Lung (tissue), 12 donors: Measurements from ENCODE around the gene ALG1L2. TPM values are rescaled to one million over a fixed set of nuclear protein-coding genes. Genes with fewer than 3 reads are reported as not detected.
A peak's percentile ranks its signal among the peaks of the same experiment; 100 is the strongest.
"Not testable (repeated sequence)": the region's sequence is repeated elsewhere in the genome, so short reads cannot be mapped to it uniquely, and the experiment has no call there.

ENCODE experiments used
- ATAC-seq: fragments of 200-7000 bp; cut with Tn5 transposase; one replicate; pipeline ENCODE4 v1.9.1; 2020; ENCODE audit warnings: moderate number of reproducible peaks; ENCODE audit not compliant: insufficient read depth, low FRiP score
- DNase-seq, 3 donors: peaks; one replicate each; pipeline ENCODE4 v3.0.0-alpha.2; 2013 to 2017
- H3K27ac ChIP-seq, 2 donors: one replicate each; pipeline ENCODE4 v1.5.1; 2013; ENCODE audit warnings: mild to moderate bottlenecking in 2 of 2, moderate library complexity in 2 of 2, control low read depth in 1 of 2, inconsistent platforms in 1 of 2, low read depth in 1 of 2, low read length in 1 of 2
- H3K27me3 ChIP-seq, 3 donors: one replicate each; pipeline ENCODE4 v1.5.1; 2013; ENCODE audit warnings: low read length in 2 of 3; ENCODE audit not compliant: control insufficient read depth in 3 of 3, insufficient read depth in 3 of 3
- H3K36me3 ChIP-seq, 4 donors: one replicate each; pipeline ENCODE4 v1.5.1; 2013; ENCODE audit warnings: low read length in 4 of 4, mild to moderate bottlenecking in 1 of 4, moderate library complexity in 1 of 4; ENCODE audit not compliant: control insufficient read depth in 4 of 4, insufficient read depth in 4 of 4
- H3K4me1 ChIP-seq, 5 donors: one replicate each; pipeline ENCODE4 v1.5.1; 2013; ENCODE audit warnings: low read length in 5 of 5, mild to moderate bottlenecking in 2 of 5, moderate library complexity in 1 of 5; ENCODE audit not compliant: control insufficient read depth in 5 of 5, insufficient read depth in 5 of 5
- H3K4me3 ChIP-seq: one replicate; pipeline ENCODE4 v1.5.1; 2013; ENCODE audit warnings: mild to moderate bottlenecking, control low read depth, moderate library complexity
- H3K9ac ChIP-seq, 2 donors: one replicate each; pipeline ENCODE4 v1.5.1; 2013; ENCODE audit warnings: low read length in 2 of 2, control low read depth in 1 of 2; ENCODE audit not compliant: insufficient read depth in 1 of 2
- H3K9me3 ChIP-seq, 4 donors: one replicate each; pipeline ENCODE4 v1.5.1; 2013; ENCODE audit warnings: low read length in 3 of 4, mild to moderate bottlenecking in 1 of 4, moderate library complexity in 1 of 4; ENCODE audit not compliant: control insufficient read depth in 4 of 4, insufficient read depth in 3 of 4
- WGBS, 2 donors: extraction: QIAGEN DNeasy Blood & Tissue Kit; methylation state at CpG; one replicate each; pipeline ENCODE4 v1.1.7; 2013; 5-methylcytosine and 5-hydroxymethylcytosine counted together
- polyA plus RNA-seq, 2 donors: library from polyadenylated mRNA; stranded (reverse); fragments of 200-250 nt; gene quantifications; one replicate each; pipeline ENCODE4 v1.2.1, GENCODE V29; 2013
- total RNA-seq, 2 donors: library from RNA; depleted of rRNA in 1 of 2; stranded (reverse); fragments of >200 nt in 1 of 2; gene quantifications; one replicate each; pipeline ENCODE4 v1.2.1, GENCODE V29; 2014 to 2021
- TF ChIP-seq, protein P1 (sequence below): IDR thresholded peaks from 2 replicates; pipeline ENCODE4 v1.5.1; 2012; ENCODE audit warnings: mild to moderate bottlenecking; ENCODE audit errors: control extremely low read depth, extremely low read depth
- donor health status: control.
- donor health status: control.
- donor health status: Bipolar disorder and iron deficiency.
- donor health status: healthy.
- donor health status: DM: yes; HTN: yes; CAD: no.

ALG1L2 gene
- total and polyA plus RNA-seq, 4 donors = 0.80 TPM; not detected in 3

DNA sequence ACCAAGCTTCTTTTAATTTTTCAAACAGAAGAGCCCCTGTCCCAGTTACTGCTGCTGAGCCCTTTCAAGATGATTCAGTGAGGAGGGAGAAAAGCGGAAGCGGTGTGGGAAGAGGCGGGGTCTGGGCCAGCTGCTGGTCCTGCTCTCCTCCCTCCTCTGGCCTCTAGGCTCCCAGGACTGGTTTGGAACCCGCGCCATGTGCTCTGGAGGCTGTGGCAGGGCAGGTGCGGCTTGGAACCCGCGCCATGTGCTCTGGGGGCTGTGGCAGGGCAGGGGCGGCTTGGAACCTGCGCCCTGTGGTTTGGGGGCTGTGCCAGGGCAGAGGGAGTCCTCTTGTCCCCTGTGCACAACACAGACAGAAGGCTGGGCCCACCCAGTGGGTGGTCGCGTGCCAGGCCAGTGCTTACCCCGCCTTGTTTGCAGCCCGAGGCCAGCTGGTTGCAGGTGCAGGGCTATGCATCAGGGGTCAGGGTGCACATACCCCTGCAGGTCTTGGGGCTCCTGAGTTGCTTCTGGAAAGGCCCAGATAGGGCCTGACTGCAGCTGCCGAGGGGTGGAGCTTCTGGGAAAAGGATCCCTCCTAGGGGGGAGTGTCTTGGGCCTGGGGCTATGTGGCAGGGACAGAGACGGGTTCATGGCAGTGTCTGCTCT lies 12.2 kb downstream of the ALG1L2 start:
- Histone ChIP-seq H3K9ac (no peak overlapping the region), H3K27ac (no peak overlapping the region), H3K4me1 (peaks cover 0 to 3% (median 0%) of the 10 kb centered on the region in 5 donors), H3K9me3 (no peaks in the 10 kb centered on the region), H3K36me3 (no peaks in the 10 kb centered on the region), H3K27me3 (no peaks in the 10 kb centered on the region), H3K4me3 (no peak overlapping the region)
- ATAC-seq (no peak), DNase-seq (no peak)
- WGBS, 2 donors = 38 to 64% methylated on average over 12 to 16 of the region's 16 CpGs
- TF ChIP-seq, protein P1, sequence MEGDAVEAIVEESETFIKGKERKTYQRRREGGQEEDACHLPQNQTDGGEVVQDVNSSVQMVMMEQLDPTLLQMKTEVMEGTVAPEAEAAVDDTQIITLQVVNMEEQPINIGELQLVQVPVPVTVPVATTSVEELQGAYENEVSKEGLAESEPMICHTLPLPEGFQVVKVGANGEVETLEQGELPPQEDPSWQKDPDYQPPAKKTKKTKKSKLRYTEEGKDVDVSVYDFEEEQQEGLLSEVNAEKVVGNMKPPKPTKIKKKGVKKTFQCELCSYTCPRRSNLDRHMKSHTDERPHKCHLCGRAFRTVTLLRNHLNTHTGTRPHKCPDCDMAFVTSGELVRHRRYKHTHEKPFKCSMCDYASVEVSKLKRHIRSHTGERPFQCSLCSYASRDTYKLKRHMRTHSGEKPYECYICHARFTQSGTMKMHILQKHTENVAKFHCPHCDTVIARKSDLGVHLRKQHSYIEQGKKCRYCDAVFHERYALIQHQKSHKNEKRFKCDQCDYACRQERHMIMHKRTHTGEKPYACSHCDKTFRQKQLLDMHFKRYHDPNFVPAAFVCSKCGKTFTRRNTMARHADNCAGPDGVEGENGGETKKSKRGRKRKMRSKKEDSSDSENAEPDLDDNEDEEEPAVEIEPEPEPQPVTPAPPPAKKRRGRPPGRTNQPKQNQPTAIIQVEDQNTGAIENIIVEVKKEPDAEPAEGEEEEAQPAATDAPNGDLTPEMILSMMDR = no peak

DNA sequence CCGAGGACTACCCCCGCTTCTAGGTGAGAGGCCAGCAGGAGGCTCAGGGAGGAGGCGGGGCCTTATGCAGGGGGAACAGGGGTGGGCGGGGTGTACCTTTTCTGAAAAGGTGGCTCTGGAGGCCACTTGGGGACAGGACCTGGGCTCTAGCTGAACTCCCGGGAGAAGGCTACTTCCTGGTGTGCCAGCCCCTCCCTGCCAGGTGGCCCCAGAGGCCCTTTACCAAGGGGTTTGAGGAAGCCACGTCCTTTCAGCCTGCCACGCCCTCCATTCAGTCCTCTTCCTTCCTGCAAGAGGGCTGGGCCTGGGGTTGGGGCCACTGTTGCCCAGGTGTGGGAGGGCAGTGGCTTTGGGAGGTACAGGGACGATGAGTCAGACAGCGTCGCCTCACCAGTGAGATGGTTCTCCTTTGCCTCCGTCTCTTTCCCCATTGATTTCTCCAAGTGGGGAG lies 12.9 kb downstream of the ALG1L2 start:
- H3K27ac ChIP-seq, H3K9ac ChIP-seq, H3K4me3 ChIP-seq, H3K9me3 ChIP-seq, DNase-seq, ATAC-seq, H3K27me3 ChIP-seq, H3K4me1 ChIP-seq, H3K36me3 ChIP-seq: not testable (repeated sequence)
- 24 to 57% methylated on average over 11 of the region's 11 CpGs for WGBS, 2 donors

DNA sequence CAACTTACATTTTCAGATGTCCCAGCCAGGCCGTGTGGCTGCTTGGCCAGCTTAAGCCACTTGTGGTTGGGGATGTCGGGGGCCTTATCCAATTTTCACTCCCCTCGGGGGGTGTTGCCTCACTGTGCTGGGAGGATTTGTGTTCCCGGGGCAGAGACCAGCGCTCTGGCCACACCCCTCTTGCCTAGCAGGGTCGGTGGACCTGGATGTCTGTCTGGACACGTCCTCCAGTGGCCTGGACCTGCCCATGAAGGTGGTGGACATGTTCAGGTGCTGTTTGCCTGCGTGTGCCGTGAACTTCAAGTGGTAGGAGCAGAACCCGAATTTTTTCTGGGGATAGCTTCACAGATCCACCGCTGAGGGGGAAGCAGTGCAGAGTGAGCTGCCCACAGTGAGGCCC lies 14.2 kb downstream of the ALG1L2 start:
- not testable (repeated sequence) for H3K4me1 ChIP-seq, H3K4me3 ChIP-seq, DNase-seq, H3K27me3 ChIP-seq, H3K27ac ChIP-seq, H3K9me3 ChIP-seq, ATAC-seq, H3K9ac ChIP-seq, H3K36me3 ChIP-seq
- WGBS, 2 donors = 31 to 40% methylated on average over 11 of the region's 11 CpGs

DNA sequence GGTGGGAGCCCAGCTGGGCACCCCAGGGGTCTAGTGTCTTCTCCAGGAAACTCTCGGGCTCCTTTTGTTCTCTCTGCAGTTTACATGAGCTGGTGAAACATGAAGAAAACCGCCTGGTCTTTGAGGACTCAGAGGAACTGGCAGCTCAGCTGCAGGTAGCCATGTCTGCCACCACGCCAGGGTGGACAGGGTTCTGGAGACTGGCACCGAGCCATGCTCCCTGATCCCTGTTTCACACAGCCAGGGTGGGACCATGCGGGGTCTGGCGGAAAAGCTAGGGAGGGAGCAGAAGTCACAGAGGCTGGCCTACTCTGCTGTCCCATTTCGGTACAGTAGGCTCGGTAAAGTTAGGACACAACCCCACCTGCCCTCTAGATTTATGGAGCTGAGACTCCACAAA lies 15.5 kb downstream of the ALG1L2 start:
- not testable (repeated sequence) for H3K27ac ChIP-seq, H3K4me3 ChIP-seq, H3K4me1 ChIP-seq, H3K36me3 ChIP-seq, H3K9ac ChIP-seq, ATAC-seq, H3K27me3 ChIP-seq, DNase-seq, H3K9me3 ChIP-seq
- 85 to 87% methylated on average over 8 of the region's 8 CpGs for WGBS, 2 donors

DNA sequence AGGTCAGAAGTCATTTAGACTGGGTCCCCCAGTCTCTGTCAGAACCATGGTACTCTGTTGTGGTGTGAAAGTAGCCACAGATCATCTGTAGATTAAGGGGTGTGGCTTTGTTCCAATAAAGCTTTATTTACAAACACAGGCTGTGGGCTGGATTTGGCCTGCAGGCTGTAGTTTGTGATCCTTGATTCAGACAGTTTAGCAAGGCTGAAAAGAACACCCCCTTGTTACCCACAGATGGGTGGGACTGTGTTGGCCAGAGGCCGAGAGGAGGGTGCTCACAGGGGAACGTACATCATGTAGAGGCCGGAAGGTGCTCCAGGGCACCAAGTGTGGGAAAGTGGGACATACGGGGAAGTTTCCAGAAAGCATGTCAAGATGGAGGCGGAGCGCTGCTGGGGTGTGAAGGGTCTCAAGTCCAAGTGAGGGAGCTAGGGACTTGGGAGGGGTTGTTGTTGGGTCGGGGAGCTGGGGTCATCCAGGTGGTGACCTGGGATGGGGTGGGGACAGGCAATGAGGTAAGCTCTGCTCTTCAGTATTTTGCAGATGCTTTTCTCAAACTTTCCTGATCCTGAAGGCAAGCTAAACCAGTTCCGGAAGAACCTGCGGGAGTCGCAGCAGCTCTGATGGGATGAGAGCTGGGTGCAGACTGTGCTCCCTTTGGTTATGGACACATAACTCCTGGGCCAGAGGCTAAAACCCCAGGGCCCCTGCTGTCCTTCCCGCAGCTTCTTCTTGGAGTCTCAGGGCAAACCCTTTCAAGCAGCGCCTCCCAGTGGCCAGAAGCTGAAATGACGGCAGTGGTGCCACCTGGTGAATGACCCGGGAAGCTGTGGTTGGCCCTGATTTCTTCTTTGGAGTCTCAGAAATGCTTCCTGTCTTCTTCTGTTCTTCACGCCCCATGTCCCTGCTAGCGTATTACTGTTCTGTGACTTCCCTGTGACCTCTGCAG lies 16.3 kb downstream of the ALG1L2 start:
- DNase-seq, H3K36me3 ChIP-seq, H3K9me3 ChIP-seq, ATAC-seq, H3K9ac ChIP-seq, H3K4me3 ChIP-seq, H3K27ac ChIP-seq, H3K27me3 ChIP-seq, H3K4me1 ChIP-seq: not testable (repeated sequence)
- TF ChIP-seq, protein P1 = peak; percentile 3
- 48 to 54% methylated on average over 13 to 14 of the region's 16 CpGs for WGBS, 2 donors

DNA sequence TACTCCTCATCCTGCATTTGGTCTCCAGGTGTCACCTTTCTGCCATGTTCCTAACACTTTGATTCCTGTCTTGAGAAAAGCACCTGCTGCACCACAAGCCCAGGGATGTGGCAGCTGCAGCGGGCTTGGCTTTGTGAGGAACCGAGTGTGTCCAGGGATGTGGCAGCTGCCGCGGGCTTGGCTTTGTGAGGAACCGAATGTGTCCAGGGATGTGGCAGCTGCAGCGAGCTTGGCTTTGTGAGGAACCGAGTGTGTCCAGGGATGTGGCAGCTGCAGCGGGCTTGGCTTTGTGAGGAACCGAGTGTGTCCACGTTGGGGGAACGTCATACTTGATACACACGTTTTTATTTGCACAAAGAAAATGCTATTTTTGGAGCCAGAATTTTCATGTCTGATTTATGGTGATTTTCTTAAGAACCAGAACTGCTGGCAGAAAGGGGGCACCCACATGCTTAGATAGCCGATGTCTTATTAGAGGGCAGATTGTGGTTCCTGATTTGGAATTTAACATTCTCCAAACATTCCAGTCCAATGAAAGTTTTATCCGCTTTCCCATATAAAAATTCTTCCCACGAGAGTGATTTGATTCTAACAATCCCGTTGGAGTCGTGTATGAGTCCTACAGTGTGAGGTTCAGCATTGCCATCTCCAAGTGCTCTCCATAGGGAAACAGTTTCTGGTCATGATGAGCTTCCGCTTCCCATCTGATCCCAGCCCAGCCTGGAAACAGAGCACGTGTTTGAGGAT lies 17.2 kb downstream of the ALG1L2 start:
- not testable (repeated sequence) for H3K9me3 ChIP-seq, H3K27ac ChIP-seq, H3K36me3 ChIP-seq, ATAC-seq, H3K9ac ChIP-seq, H3K4me3 ChIP-seq, H3K27me3 ChIP-seq, H3K4me1 ChIP-seq, DNase-seq
- 65 to 79% methylated on average over 19 of the region's 19 CpGs for WGBS, 2 donors
